Stimulated activated CD4-positive, alpha-beta T cell treated with anti-CD3 and anti-CD28 coated beads, TNF-alpha, amount 100 ng/mL, for 48 hours (primary cell): ENCODE results near the gene KCNIP1.

Experiments used
- DNase-seq, 3 donors: peaks; one replicate each; pipeline ENCODE4 v3.0.0-alpha.2; 2020; ENCODE audit warnings: low read depth in 3 of 3

KCNIP1 gene

DNA sequence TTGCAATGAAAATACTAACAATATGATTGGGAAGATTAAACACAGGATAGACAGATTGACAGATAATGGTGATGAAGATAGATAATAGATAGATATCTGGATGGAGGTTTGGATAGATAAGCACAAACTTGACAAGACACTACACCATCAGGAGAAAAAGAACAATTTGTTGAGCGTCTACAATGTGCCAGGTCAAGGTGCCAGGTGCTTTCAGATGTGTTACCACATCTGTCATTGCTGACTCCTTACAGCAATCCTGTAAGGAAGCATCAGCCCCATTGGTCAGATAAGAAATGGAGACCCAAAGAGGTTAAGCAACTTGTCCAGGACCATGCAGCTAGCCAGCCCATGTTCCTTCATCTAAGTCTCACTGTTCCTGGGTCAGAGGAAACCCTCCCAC, 278.1 kb downstream of the KCNIP1 start:
- DNase-seq: no peak

DNA sequence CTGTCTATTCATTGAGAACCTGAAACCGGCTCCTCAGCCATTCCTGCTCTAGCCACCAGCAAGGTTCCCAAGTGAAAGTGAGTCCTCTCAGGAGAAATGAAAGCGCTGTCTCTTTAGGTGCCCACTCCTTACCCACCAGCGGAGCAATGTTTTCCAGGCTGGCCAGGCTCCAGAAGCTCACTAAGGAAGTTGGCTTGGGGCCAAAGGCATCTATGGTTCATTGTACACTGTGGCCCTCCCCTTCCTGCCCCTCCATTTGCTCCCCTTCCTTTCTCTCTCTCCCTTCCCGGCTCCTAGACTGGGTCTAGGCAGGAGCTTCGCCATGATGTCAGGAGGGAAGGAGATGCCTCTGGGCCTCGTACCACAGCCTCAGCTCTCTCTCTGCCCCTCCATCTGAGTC, 278.6 kb downstream of the KCNIP1 start:
- no peak for DNase-seq

GRCh38 chr5:170783498-170784247, 279.9 kb downstream of the KCNIP1 start, which contains the start of gene GABRP:
Gene GABRP (plus strand): TSS chr5:170783725. CDS start chr5:170788616, 4,891 bp downstream.
- DNase-seq: no peak

GRCh38 chr5:170785416-170785815, 281.6 kb downstream of the KCNIP1 start:
- no peak for DNase-seq
